HepG2 (cell line): ENCODE results near the gene DDAH2. TPM values are rescaled to one million over a fixed set of nuclear protein-coding genes. Genes with fewer than 3 reads are reported as not detected.
A peak's percentile ranks its signal among the peaks of the same experiment; 100 is the strongest.

ENCODE experiments used
- AFF4 ChIP-seq: sonication (generic); formaldehyde crosslinking; IDR thresholded peaks from 2 replicates; pipeline ENCODE4 v1.4.0; 2020; ENCODE audit warnings: missing genetic modification reagents
- CSRNP1 ChIP-seq: sonication (generic); formaldehyde crosslinking; IDR thresholded peaks from 2 replicates; pipeline ENCODE4 v1.8.1; 2023; ENCODE audit warnings: mild to moderate bottlenecking, missing genetic modification reagents
- E2F5 ChIP-seq: sonication (generic); formaldehyde crosslinking; conservative IDR thresholded peaks from 2 replicates; pipeline ENCODE4 v1.4.0; 2020; ENCODE audit warnings: missing genetic modification reagents
- IKZF4 ChIP-seq: sonication (generic); formaldehyde crosslinking; IDR thresholded peaks from 2 replicates; pipeline ENCODE4 v1.5.1; 2020; ENCODE audit warnings: borderline replicate concordance, mild to moderate bottlenecking, low read depth, missing genetic modification reagents; ENCODE audit errors: not compliant biosample characterization
- IRF1 ChIP-seq: sonication (generic); formaldehyde crosslinking; IDR thresholded peaks from 2 replicates; pipeline ENCODE4 v1.4.0; 2020; ENCODE audit warnings: low read depth, mild to moderate bottlenecking, missing genetic modification reagents
- KAT8 ChIP-seq: IDR thresholded peaks from 2 replicates; pipeline ENCODE4 v1.6.1; 2016; ENCODE audit warnings: missing genetic modification reagents, missing compliant biosample characterization
- MEIS2 ChIP-seq: sonication (generic); formaldehyde crosslinking; IDR thresholded peaks from 2 replicates; pipeline ENCODE4 v1.9.0; 2021; ENCODE audit warnings: mild to moderate bottlenecking, missing genetic modification reagents
- MIER3 ChIP-seq: IDR thresholded peaks from 2 replicates; pipeline ENCODE4 v1.6.1; 2016; ENCODE audit warnings: missing compliant biosample characterization, borderline replicate concordance
- NFKB2 ChIP-seq: sonication (generic); formaldehyde crosslinking; IDR thresholded peaks from 2 replicates; pipeline ENCODE4 v1.4.0; 2020; ENCODE audit warnings: missing genetic modification reagents, borderline replicate concordance
- POLR2G ChIP-seq: fragments of 200-400 bp; formaldehyde crosslinking; IDR thresholded peaks from 2 replicates; pipeline ENCODE4 v1.6.1; 2018; ENCODE audit warnings: mild to moderate bottlenecking, low read depth, low read length, moderate library complexity
- SIN3B ChIP-seq: fragments of 150-350 bp; IDR thresholded peaks from 2 replicates; pipeline ENCODE4 v1.6.1; 2014; ENCODE audit warnings: low read length
- TBX2 ChIP-seq: sonication (generic); formaldehyde crosslinking; IDR thresholded peaks from 2 replicates; pipeline ENCODE4 v1.5.0; 2020; ENCODE audit warnings: missing genetic modification reagents, mild to moderate bottlenecking, borderline replicate concordance
- ZNF562 ChIP-seq: sonication (generic); formaldehyde crosslinking; IDR thresholded peaks from 2 replicates; pipeline ENCODE4 v1.8.0; 2022; ENCODE audit warnings: missing genetic modification reagents, borderline replicate concordance
- ZNF639 ChIP-seq: conservative IDR thresholded peaks from 2 replicates; pipeline ENCODE4 v1.6.1; 2018; ENCODE audit warnings: missing genetic modification reagents
- ZNF749 ChIP-seq: sonication (generic); formaldehyde crosslinking; IDR thresholded peaks from 2 replicates; pipeline ENCODE4 v1.8.0; 2022; ENCODE audit warnings: mild to moderate bottlenecking, missing genetic modification reagents, moderate library complexity, borderline replicate concordance
- ZNF878 ChIP-seq: sonication (generic); formaldehyde crosslinking; IDR thresholded peaks from 2 replicates; pipeline ENCODE4 v1.8.1; 2023; ENCODE audit warnings: mild to moderate bottlenecking, missing genetic modification reagents, moderate library complexity
- polyA plus RNA-seq, 8 experiments: library from polyadenylated mRNA; depleted of rRNA in 3 of 8; stranded (reverse) in 7 of 8; unstranded in 1 of 8; fragments of >200 nt; fragmentation: Illumina TruSeq in 4 of 8; extraction: Trizol in 4 of 8; gene quantifications; 2 replicates each; pipeline versions ENCODE4 v1.2.1 to v1.2.3, GENCODE V29; 2011 to 2016; ENCODE audit warnings: low read depth in 4 of 8, missing spikeins in 1 of 8, mixed read lengths in 1 of 8; ENCODE audit not compliant: insufficient read depth in 1 of 8
- total RNA-seq, 5 experiments: library from RNA; depleted of rRNA; stranded (reverse); fragments of >200 nt; fragmentation: Illumina TruSeq; extraction: Trizol; gene quantifications; 2 replicates each; pipeline ENCODE4 v1.2.3, GENCODE V29; 2016; ENCODE audit warnings: low read depth in 1 of 5

The DDAH2 gene
- total and polyA plus RNA-seq, 2 of the 13 experiments (the other 11 are each of a cell fraction or from before 2014, with no cell fraction given): 16.4 to 21.1 TPM

- TF ChIP-seq AFF4 (CRISPR knock-in tag): no peak
- TF ChIP-seq MEIS2: peak; percentile 16; the same call in 1 of the 2 replicates
- TF ChIP-seq ZNF749 (CRISPR knock-in tag): no peak
- TF ChIP-seq ZNF878: no peak
- TF ChIP-seq CSRNP1 (CRISPR knock-in tag): no peak
- TF ChIP-seq NFKB2: peak; percentile 16; the same call in 1 of the 2 replicates
- TF ChIP-seq ZNF639 (CRISPR knock-in tag): 0 out of 2 replicates have a peak, but pooled peaks have one; percentile 45
- TF ChIP-seq ZNF562 (CRISPR knock-in tag): no peak
- peak; percentile 84 for TF ChIP-seq TBX2 (CRISPR knock-in tag)
- peak; percentile 65 for TF ChIP-seq KAT8
- peak; percentile 82 for TF ChIP-seq POLR2G
- no peak; the same call in none of the 2 replicates for TF ChIP-seq MIER3
- peak; percentile 33; the same call in 1 of the 2 replicates for TF ChIP-seq E2F5 (CRISPR knock-in tag)
- TF ChIP-seq IRF1 (CRISPR knock-in tag): no peak
- TF ChIP-seq SIN3B: no peak
- TF ChIP-seq IKZF4 (CRISPR knock-in tag): no peak
These were observed 48.0 kb upstream of the DDAH2 start, which contains the start of gene VWA7 (continued) for GRCh38 chr6:31776989-31777666.
